Upper lobe of left lung (tissue), 6 donors: ENCODE results near the gene IL18. TPM values are rescaled to one million over a fixed set of nuclear protein-coding genes. Genes with fewer than 3 reads are reported as not detected.

ENCODE experiments used
- ATAC-seq, 2 donors: fragments of 200-7000 bp; cut with Tn5 transposase; one replicate each; pipeline ENCODE4 v1.9.1; 2022; ENCODE audit warnings: mild to moderate bottlenecking in 2 of 2, moderate library complexity in 2 of 2; ENCODE audit not compliant: low FRiP score in 2 of 2
- DNase-seq, 2 donors: peaks; one replicate each; pipeline ENCODE4 v3.0.0-alpha.2; 2019 to 2020
- H3K27ac ChIP-seq, 4 donors: fragments of 200-600 bp; sonication (generic); one replicate each; pipeline ENCODE4 v1.5.1; 2016 to 2019
- H3K27me3 ChIP-seq, 4 donors: fragments of 200-600 bp; sonication (generic); one replicate each; pipeline ENCODE4 v1.5.1; 2017 to 2019
- H3K36me3 ChIP-seq, 4 donors: fragments of 200-600 bp; sonication (generic); one replicate each; pipeline ENCODE4 v1.5.1; 2016 to 2019
- H3K4me1 ChIP-seq, 4 donors: fragments of 200-600 bp; sonication (generic); one replicate each; pipeline ENCODE4 v1.5.1; 2018 to 2019
- H3K4me3 ChIP-seq, 4 donors: fragments of 200-600 bp; sonication (generic); one replicate each; pipeline ENCODE4 v1.5.1; 2017 to 2019; ENCODE audit warnings: mild to moderate bottlenecking in 2 of 4, moderate library complexity in 1 of 4
- H3K9me3 ChIP-seq, 4 donors: fragments of 200-600 bp; sonication (generic); one replicate each; pipeline ENCODE4 v1.5.1; 2018 to 2019
- EP300 ChIP-seq, 4 donors: sonication (generic); formaldehyde crosslinking; IDR thresholded peaks; one replicate each; pipeline ENCODE4 v1.5.1; 2017; ENCODE audit warnings: antibody characterized with exemption in 4 of 4, control low read depth in 2 of 4
- POLR2A ChIP-seq, 4 donors: fragments of 450-650 bp; IDR thresholded peaks; one replicate each; pipeline ENCODE4 v1.5.1; 2016 to 2017; ENCODE audit warnings: antibody characterized with exemption in 4 of 4, mild to moderate bottlenecking in 2 of 4
- POLR2AphosphoS5 ChIP-seq, 2 donors: sonication (generic); formaldehyde crosslinking; IDR thresholded peaks; one replicate each; pipeline ENCODE4 v1.5.1; 2017; ENCODE audit warnings: antibody characterized with exemption in 2 of 2
- WGBS, 2 donors: methylation state at CpG; one replicate each; pipeline ENCODE4 v1.1.5; 2017 to 2018; 5-methylcytosine and 5-hydroxymethylcytosine counted together
- total RNA-seq, 6 donors: library from RNA; depleted of rRNA in 4 of 6; stranded (reverse); fragments of >200 nt in 4 of 6; gene quantifications; one replicate each; pipeline versions ENCODE4 v1.1.0 to v1.2.1, GENCODE V29; 2016 to 2021
- TF ChIP-seq, protein P1 (sequence below), 6 experiments: fragments of 450-650 bp in 4 of 6; fragments of 200-600 bp in 2 of 6; sonication (generic) in 2 of 6; IDR thresholded peaks; one replicate each; pipeline ENCODE4 v1.5.1; 2016 to 2019; ENCODE audit warnings: antibody characterized with exemption in 6 of 6
- donor health status: DM: no; HTN: no; CAD: no; lungs with moderate emphysema.
- donor health status: DM: no; HTN: yes; CAD: no; lungs with severe emphysema.

IL18 gene
- total RNA-seq, 6 donors from 2014 or later = 37.1 to 75.4 (median 46.8) TPM

DNA sequence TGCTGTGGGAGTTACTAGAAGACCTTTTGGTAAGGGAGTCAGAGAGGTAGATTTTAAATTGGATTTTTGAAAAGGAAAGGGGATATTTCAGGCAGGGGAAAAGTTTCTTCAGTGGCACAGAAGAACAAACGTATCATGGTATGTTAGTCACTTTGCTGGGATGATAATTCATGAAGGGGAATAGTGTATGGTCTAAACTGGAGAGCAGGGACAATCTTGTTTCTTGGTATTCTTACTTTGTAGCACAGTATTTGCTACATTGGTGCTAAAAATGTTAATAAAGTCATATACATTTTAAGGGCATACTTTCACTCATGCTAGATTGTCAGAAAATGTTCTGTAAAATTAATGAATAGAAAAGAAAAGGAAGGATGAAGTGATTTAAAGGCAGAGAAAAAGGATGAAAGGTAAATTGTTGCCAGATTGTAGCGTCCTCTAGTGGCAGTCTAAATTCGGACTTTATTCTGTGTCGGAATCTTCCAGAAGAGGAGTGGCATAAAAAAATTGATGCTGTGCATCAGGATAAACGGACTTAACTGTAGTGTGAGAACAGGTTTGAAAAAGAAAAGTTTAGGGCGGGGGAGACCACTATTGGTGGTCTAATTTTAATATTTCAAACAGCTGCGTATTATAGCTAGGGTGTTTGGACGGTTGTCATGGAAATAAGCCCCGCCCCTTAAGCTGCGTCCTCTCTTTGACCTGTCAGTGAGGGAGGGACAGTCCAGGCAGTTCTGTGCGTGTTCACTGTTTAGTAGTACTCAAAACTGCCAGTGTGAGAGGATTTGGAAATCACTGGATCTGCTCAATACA, 11.1 kb upstream of the IL18 start, which contains the start of gene BCO2:
BCO2 (plus strand) TSS at position 724 of the 810 bp plus-strand sequence. CDS start 90 bp downstream, outside the sequence.
- Histone ChIP-seq H3K36me3 (no peaks in the 10 kb centered on the region), H3K27ac (peak within 1 kb of the TSS in 3 of 4 donors; percentile 8 to 62 (median 37)), H3K27me3 (no peaks in the 10 kb centered on the region), H3K4me3 (peak within 1 kb of the TSS in 3 of 4 donors; percentile 21 to 35 (median 28)), H3K9me3 (no peaks in the 10 kb centered on the region), H3K4me1 (peaks cover 0 to 12% (median 12%) of the 10 kb centered on the region in 4 donors)
- TF ChIP-seq, protein P1, sequence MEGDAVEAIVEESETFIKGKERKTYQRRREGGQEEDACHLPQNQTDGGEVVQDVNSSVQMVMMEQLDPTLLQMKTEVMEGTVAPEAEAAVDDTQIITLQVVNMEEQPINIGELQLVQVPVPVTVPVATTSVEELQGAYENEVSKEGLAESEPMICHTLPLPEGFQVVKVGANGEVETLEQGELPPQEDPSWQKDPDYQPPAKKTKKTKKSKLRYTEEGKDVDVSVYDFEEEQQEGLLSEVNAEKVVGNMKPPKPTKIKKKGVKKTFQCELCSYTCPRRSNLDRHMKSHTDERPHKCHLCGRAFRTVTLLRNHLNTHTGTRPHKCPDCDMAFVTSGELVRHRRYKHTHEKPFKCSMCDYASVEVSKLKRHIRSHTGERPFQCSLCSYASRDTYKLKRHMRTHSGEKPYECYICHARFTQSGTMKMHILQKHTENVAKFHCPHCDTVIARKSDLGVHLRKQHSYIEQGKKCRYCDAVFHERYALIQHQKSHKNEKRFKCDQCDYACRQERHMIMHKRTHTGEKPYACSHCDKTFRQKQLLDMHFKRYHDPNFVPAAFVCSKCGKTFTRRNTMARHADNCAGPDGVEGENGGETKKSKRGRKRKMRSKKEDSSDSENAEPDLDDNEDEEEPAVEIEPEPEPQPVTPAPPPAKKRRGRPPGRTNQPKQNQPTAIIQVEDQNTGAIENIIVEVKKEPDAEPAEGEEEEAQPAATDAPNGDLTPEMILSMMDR (IDR thresholded peaks at IDR 0.05) = peak; percentile 47 to 82 (median 67)
- TF ChIP-seq EP300 (IDR thresholded peaks at IDR 0.05) = no peak
- ATAC-seq = peak; percentile 92 to 98
- 6 to 8% methylated on average over 11 of the region's 11 CpGs for WGBS, 2 donors
- peak in 1 of 2 donors; percentile 79 for DNase-seq

DNA sequence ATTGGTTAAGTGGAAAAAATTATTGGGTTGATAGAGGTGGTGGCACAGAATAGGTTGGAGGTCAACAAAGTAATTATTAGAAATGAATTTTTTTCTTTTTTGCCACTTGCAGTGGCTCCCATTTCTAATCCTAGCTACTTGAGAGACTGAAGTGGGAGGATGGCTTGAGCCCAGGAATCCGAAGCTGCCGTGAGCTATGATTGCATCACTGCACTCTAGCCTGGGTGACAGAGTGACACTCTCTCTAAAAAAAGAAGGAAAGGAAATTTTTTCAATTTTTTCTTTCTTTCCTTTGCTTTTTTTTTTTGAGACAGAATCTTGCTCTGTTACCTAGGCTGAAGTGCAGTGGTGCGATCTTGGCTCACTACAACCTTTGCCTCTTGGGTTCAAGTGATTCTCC, 9.3 kb upstream of the IL18 start:
- no peaks in the 10 kb centered on the region for H3K9me3 ChIP-seq
- peaks cover 0 to 12% (median 12%) of the 10 kb centered on the region in 4 donors for H3K4me1 ChIP-seq
- ATAC-seq = no peak
- no peak overlapping the region for H3K4me3 ChIP-seq
- WGBS, 2 donors = 45% methylated on average over 3 of the region's 3 CpGs
- DNase-seq = peak in 1 of 2 donors; percentile 70
- no peaks in the 10 kb centered on the region for H3K36me3 ChIP-seq
- no peaks in the 10 kb centered on the region for H3K27me3 ChIP-seq
- TF ChIP-seq EP300 (IDR thresholded peaks at IDR 0.05) = no peak
- TF ChIP-seq, protein P1 (IDR thresholded peaks at IDR 0.05) = no peak
- TF ChIP-seq POLR2A (IDR thresholded peaks at IDR 0.05) = no peak
- no peak for TF ChIP-seq POLR2AphosphoS5 (IDR thresholded peaks at IDR 0.05)
- no peak overlapping the region for H3K27ac ChIP-seq

DNA sequence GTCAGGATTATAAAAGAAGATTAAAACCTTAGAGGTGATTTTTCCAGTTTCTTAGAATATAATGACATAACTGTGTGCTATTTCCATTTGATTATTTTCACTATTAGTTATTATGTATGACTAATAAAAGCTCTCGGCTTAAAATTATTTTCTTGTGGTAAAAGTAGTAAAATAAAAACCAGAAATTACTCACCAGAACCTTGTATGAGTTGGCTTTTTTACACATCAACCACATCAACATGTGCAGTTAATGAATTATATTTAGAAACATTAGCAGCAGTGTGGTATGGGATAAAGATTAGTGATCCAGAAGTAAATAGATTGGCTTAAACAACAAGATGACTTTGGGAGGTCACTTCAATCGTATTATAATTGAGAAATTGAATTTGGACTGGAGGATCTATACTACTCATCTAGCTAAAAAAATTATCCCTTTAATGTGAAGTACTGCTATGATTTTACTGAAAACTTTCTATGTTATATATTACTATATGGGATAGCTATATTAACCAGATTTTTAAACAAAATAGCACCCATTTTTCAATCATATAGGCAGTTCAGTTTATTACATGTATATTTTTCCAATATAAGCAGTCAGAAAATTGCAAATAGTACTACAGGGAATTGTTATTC, 8.6 kb upstream of the IL18 start:
- Histone ChIP-seq H3K9me3 (no peaks in the 10 kb centered on the region), H3K4me3 (no peak overlapping the region), H3K27ac (no peak overlapping the region), H3K36me3 (no peaks in the 10 kb centered on the region), H3K4me1 (peaks cover 0 to 12% (median 12%) of the 10 kb centered on the region in 4 donors), H3K27me3 (no peaks in the 10 kb centered on the region)
- no peak for ATAC-seq
- 53 to 65% methylated on average over 2 of the region's 2 CpGs for WGBS, 2 donors
- TF ChIP-seq POLR2AphosphoS5 (IDR thresholded peaks at IDR 0.05) = no peak
- TF ChIP-seq, protein P1 (IDR thresholded peaks at IDR 0.05) = no peak
- no peak for DNase-seq

DNA sequence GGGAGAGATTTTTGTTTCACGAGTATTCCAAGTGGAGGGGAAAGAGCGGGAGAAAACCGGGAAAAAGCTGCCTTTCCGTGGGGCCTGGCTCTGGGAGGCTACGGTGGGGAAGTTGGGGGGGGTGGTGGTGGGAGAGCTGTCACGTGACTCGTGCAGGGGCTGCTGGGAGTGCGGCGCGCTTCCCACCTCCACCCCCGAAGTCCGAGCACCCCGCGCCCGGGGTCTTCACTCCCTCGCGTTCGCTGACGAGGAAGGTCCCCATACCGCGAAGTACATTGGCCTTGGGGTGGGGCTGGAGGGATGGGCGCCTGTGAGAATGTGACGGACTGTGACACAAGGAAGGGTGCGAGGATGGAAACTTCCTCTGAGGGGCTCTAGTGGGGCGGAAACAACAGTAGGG, 3.3 kb upstream of the IL18 start, which contains the start of gene TEX12:
TEX12 (plus strand) TSS at position 228 of the 400 bp plus-strand sequence. CDS start 1,897 bp downstream, outside the sequence.
- H3K9me3 ChIP-seq = no peaks in the 10 kb centered on the region
- H3K27me3 ChIP-seq = no peaks in the 10 kb centered on the region
- ATAC-seq (no peak), DNase-seq (peak in 1 of 2 donors; percentile 67)
- 87 to 93% methylated on average over 19 to 25 of the region's 25 CpGs for WGBS, 2 donors
- peaks cover 0 to 4% (median 2%) of the 10 kb centered on the region in 4 donors for H3K4me1 ChIP-seq
- H3K27ac ChIP-seq = no peak within 1 kb of the TSS
- H3K4me3 ChIP-seq = no peak within 1 kb of the TSS
- H3K36me3 ChIP-seq = no peaks in the 10 kb centered on the region
- no peak for TF ChIP-seq POLR2AphosphoS5 (IDR thresholded peaks at IDR 0.05)
- TF ChIP-seq EP300 (IDR thresholded peaks at IDR 0.05) = no peak
- TF ChIP-seq, protein P1 (IDR thresholded peaks at IDR 0.05) = no peak
- TF ChIP-seq POLR2A (IDR thresholded peaks at IDR 0.05) = no peak
